ENCODE measurements around the gene ENPP1.

DNA sequence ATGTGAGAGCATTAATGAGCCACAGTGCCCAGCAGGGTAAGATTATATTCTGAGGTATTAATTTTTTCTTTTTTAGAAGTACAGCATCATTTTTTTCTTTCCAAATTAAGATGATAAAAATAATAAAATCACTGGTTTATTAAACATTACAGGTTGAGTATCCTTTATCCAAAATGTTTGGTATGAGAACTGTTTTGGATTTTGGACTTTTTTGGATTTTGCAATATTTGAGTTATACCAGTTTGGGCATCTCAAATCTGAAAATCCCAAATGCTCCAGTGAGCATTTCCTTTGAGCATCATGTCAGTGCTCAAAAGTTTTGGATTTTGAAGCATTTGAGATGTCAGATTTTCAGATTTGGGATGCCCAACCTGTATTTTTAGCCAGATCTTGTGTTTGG lies 44.4 kb downstream of the ENPP1 start:
- TF ChIP-seq, protein P1, sequence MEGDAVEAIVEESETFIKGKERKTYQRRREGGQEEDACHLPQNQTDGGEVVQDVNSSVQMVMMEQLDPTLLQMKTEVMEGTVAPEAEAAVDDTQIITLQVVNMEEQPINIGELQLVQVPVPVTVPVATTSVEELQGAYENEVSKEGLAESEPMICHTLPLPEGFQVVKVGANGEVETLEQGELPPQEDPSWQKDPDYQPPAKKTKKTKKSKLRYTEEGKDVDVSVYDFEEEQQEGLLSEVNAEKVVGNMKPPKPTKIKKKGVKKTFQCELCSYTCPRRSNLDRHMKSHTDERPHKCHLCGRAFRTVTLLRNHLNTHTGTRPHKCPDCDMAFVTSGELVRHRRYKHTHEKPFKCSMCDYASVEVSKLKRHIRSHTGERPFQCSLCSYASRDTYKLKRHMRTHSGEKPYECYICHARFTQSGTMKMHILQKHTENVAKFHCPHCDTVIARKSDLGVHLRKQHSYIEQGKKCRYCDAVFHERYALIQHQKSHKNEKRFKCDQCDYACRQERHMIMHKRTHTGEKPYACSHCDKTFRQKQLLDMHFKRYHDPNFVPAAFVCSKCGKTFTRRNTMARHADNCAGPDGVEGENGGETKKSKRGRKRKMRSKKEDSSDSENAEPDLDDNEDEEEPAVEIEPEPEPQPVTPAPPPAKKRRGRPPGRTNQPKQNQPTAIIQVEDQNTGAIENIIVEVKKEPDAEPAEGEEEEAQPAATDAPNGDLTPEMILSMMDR (IDR thresholded peaks at IDR 0.05): no peak
- no peak for TF ChIP-seq POLR2A (IDR thresholded peaks at IDR 0.05)
